CD4-positive, alpha-beta T cell treated with Interleukin-4 for 4 hours (primary cell): ENCODE measurements around the gene GLTP.

Experiments
- DNase-seq: peaks from one replicate; pipeline ENCODE4 v3.0.0-alpha.2; 2020

The GLTP gene

GRCh38 chr12:109840305-109841074 is 39.9 kb downstream of the GLTP start:
- no peak for DNase-seq

DNA sequence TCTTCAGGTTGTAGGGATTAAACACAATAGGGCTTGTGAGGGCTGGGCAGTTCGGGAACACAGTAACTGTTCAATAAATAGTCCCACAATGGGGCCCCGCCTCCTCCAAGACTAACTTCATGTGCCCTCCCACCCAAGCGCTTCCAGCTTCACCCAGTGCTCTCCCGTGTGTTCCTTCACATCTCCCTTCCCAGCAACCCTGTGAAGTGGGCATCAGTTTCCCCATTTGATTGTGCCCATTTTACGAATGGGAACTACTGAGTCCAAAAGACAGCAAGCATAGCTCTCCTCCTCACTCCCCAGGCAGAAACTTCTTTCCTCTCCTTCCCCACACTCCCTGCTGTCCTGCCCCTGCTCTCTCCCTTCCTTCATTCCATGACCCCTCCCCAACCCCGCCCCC is 40.9 kb downstream of the GLTP start:
- no peak for DNase-seq

- no peak for DNase-seq
These were observed 43.4 kb downstream of the GLTP start for GRCh38 chr12:109836916-109837315.

DNA sequence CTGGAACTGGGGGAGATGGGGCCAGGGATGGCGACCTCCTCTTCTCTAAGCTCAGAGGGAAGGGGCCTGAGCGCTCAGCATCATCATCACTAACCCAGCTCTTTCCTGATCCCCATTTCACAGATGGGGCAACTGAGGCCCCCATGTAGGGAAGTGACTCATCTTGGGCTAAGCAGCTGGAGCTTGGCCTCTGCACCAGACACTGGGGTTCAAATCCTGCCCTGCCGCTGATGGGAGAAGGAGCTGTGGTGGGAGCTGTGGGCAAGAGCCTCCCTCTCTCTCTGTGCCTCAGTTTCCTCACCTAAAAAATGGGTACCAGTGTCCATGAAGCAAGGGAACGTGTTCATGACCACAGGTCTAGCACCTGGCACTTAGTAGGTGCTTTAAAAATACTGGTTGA is 44.5 kb downstream of the GLTP start:
- DNase-seq = no peak

GRCh38 chr12:109833307-109834189 is 46.8 kb downstream of the GLTP start, which contains the start of gene TRPV4:
TRPV4 (minus strand) TSS chr12:109833398; CDS start chr12:109814796, 18,602 bp downstream.
- DNase-seq = no peak

- no peak for DNase-seq
These were observed 47.6 kb downstream of the GLTP start for GRCh38 chr12:109832541-109833306.

GRCh38 chr12:109831929-109832328 is 48.4 kb downstream of the GLTP start:
- DNase-seq = no peak

GRCh38 chr12:109831365-109831764 is 49.0 kb downstream of the GLTP start:
- DNase-seq = no peak

GRCh38 chr12:109830718-109831117 is 49.6 kb downstream of the GLTP start:
- DNase-seq = no peak

- DNase-seq = no peak
These were observed 50.1 kb downstream of the GLTP start for GRCh38 chr12:109830267-109830666.

GRCh38 chr12:109829667-109830066 is 50.7 kb downstream of the GLTP start:
- no peak for DNase-seq

DNA sequence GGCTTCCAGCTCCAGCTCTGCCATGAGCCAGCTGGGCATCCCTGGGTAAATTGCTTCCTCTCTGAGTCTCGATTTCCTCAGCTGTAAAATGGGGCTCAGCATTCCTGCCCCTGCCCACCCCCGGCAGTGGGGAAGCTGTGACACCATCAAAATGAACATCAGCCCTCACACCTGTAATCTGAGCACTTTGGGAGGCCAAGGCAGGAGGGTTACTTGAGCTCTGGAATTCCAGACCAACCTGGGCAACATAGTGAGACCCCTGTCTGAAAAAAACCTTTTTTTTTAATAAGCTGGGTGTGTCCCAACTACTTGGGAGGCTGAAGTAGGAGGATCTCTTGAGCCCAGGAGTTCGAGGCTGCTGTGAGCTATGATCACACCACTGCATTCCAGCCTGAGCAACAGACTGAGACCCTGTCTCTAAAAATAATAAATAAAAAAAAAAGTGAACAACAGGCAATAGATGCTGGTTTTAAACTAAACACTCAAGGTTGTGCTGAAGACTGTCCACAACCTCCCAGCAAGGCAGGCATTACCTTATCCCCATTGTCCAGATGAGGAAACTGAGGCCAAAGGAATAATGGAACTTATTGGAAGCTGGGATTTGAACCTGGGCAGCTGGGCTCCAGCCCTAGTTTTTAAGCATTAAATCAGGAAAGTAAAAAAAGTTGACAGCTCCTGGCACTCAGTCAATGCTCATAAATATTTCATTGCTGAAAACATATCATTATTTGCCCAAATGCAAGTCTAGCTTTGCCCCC is 51.4 kb downstream of the GLTP start:
- no peak for DNase-seq

DNA sequence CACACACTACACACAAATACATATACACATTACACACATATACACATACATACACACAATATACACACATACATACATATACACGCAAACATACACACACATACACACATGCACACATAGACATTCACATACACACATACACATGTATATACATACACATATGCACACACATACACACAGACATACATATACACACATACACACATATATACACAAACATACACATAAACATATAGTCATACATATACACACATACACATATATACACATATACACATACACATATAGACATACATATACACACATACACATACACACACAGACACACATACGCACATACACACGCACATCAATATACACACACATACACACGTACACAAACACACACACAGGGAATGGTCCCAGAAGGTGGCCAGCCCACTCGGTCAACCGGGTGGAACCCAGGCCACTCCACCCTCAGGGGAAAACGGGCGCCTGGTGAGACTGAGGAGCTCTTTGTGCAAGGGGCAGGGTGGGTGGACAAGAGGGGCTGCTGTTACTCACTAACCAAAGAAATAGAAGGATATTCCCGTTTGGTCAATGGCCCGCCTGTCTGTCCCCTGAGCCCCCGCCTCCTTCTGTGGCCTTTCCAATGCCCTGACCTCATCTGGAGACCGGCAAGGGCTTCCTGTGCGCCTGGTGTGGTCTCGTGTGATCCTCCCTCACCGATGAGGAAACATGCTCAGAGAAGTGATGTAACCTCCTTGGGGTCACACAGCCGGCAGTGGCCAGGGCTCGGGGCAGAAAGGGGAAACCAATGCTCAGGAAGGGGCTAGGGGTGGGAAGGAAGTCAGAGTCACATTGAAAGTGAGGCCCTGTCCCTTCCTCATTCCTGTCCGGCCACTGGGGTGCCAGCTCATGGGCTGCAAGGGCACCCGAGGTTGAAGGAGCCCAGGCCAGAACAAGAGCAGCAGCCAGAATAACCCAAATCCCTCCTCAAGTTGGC is 52.5 kb downstream of the GLTP start:
- peak; percentile 7 for DNase-seq

- DNase-seq = no peak
These were observed 53.3 kb downstream of the GLTP start for GRCh38 chr12:109827080-109827479.

DNA sequence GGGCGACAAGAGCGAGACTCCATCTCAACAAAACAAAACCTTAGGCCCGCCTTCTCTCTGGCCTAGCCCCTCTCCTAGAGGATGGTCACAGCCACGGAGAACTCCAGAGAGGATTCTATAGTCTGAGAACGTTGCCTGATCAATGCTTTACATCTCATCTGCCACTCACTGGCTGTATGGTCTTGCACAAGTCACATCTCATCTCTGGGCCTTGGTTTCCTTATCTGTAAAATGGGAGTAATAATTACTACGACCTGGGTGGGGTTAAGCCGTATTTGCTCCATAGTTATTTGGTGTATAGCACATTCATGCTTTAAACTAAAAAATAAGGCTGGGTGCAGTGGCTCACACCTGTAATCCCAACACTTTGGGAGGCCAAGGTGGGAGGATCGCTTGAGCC is 55.6 kb downstream of the GLTP start:
- no peak for DNase-seq

GRCh38 chr12:109822951-109823411 is 57.4 kb downstream of the GLTP start:
- DNase-seq = no peak

GRCh38 chr12:109822416-109822815 is 57.9 kb downstream of the GLTP start:
- DNase-seq = no peak

- DNase-seq = no peak
These were observed 58.4 kb downstream of the GLTP start for GRCh38 chr12:109821968-109822367.

DNA sequence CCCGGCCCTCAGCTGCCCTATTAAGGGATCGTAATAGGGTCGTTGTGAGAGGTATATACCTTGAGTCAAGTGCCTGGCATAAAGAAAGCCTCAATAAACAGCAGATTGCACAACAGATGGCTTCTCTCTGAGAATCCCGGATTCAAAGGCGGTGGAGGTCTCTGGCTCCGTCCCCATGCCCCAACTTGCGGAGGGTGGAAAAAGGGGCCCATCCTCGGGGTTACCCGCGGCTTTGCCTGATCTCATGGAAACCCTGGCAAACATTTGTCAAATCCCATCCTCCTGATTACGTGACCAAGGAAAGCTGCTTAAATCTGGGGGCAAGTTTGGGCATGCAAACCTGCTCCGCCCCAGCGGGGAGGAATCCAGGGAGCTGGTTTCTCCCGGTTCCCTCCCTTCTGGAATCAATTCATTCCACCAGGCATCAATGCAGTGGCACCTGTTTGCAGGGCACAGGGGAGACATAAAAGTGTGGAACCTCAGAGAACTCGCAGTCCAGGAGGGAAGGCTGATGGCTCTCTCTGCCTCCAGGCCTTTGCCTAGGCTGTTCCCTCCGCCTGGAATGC is 59.4 kb downstream of the GLTP start:
- no peak for DNase-seq

DNA sequence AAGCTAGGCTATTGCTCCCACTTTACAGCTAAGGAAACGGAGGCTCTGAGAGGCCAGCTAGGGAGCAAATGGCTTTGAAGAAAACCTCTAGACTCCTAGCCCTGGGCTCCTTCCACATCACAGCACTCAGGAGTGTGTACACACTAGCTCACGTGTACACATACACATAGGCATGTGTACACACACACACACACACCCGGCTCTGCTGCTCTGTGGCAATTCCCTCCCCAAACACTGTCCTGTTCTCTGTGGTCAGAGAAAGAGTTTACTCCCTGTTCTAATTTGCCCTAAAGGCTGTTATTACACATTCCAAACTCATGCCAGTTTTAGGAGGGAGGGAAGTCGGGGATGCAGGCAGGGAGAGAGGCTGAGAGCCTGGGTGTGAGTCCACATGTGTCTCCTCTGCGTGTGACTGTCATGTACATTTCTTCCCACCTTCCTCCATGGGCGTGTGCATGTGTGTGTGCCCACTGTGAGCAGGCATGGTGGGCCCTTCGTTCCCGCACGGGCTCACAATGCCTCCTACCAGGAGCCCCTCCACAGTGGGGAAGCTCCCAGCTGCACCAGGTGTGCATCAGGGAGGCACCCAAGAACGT is 61.3 kb downstream of the GLTP start:
- DNase-seq = no peak
